RPMI7951 (cell line): ENCODE results near the gene RARRES2. TPM values are rescaled to one million over a fixed set of nuclear protein-coding genes. Genes with fewer than 3 reads are reported as not detected.

Source experiments
- DNase-seq: peaks from one replicate; pipeline ENCODE4 v3.0.0-alpha.2; 2012; ENCODE audit warnings: low read depth
- total RNA-seq: library from RNA; depleted of rRNA; stranded (reverse); fragments of >200 nt; shearing (Covaris generic); gene quantifications from 2 replicates; pipeline ENCODE4 v1.2.3, GENCODE V29; 2014

RARRES2 gene
- total RNA-seq, 1 experiment from 2014 or later, result 1.4 TPM

DNA sequence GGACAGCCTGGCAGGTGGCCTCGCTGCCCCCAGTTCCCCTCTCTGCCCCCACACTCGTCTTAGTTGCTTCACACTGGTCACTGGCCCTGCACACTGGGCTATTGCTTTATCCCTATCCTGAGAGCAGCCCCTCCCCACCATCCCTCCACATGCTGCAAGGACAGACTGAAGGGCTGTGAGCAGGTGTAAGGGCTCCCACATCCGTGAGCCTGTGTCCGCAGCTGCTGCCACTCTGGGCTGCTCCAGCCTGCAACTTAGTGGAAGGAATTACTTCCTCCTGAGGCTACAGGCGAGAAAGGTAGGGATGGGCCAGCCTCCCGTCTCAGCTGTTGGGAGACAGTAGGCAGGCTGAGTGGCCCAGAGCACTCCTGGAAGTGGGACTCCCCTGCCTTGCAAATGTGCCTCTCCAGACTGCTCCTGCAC, 3.8 kb downstream of the RARRES2 start:
- no peak for DNase-seq

DNA sequence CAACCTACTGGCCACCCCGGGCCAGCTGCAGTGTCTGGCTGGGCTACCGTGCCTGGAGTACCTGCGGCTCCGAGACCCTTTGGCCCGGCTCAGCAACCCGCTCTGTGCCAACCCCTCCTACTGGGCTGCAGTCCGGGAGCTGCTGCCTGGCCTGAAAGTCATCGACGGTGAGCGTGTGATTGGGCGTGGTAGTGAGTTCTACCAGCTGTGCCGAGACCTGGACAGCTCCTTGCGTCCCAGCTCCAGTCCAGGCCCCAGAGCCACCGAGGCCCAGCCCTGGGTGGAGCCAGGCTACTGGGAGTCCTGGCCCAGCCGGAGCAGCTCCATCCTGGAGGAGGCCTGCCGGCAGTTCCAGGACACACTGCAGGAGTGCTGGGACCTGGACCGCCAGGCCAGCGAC, 4.2 kb downstream of the RARRES2 start:
- DNase-seq, result no peak

DNA sequence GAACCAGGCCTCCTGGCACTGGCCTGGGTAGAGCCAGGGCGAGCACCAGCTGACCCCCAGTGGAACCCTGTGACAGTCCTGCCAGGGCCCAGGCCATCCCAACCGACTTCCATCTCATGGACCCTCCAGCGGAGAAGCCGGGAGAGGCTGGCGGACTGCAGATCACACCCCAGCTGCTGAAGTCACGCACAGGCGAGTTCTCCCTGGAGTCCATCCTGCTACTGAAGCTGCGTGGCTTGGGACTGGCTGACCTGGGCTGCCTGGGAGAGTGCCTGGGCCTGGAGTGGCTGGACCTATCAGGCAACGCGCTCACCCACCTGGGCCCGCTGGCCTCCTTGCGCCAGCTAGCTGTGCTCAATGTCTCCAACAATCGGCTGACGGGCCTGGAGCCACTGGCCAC, 4.7 kb downstream of the RARRES2 start:
- DNase-seq, result no peak

GRCh38 chr7:150335774-150336112, 5.7 kb downstream of the RARRES2 start:
- no peak for DNase-seq

DNA sequence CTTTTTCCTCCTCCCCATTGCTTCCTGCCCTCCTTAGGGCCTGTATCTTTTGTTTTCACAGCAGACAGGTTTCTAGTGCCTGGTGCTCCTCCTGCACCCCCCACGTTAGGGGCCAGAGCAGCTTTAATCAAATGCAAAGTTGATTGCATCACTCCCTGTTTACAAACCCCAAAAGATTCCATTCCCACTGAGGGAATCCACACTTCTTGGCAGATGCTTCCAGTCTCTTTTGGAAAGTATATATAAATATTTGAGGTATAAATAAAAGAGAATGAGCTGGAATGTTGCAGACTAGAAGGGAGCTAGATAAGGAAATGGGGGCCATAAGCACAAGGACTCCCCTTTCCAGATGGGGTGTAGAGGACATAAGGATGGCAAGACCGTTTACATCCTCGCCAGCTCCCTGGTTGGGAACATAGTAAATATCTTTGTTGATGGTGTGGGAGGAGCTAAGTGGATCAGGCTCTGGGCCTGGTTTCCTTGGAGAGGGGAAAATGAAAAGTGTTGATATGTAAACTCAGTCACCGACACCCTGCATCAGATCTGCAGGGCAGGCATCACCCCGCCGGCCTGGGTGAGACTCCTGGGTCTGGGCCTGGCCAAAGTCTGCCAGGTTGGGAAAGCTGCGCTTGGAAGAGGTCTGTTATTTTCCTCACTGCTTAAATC, 6.2 kb downstream of the RARRES2 start:
- DNase-seq, result no peak

GRCh38 chr7:150334108-150334507, 7.3 kb downstream of the RARRES2 start:
- no peak for DNase-seq

- no peak for DNase-seq
Observed at GRCh38 chr7:150333659-150334058, 7.8 kb downstream of the RARRES2 start.

- DNase-seq, result no peak
Observed at GRCh38 chr7:150332852-150333635, 8.4 kb downstream of the RARRES2 start.

GRCh38 chr7:150330211-150330885, 11.1 kb downstream of the RARRES2 start:
- DNase-seq, result no peak

- no peak for DNase-seq
Observed at GRCh38 chr7:150329331-150330120, 11.9 kb downstream of the RARRES2 start.

DNA sequence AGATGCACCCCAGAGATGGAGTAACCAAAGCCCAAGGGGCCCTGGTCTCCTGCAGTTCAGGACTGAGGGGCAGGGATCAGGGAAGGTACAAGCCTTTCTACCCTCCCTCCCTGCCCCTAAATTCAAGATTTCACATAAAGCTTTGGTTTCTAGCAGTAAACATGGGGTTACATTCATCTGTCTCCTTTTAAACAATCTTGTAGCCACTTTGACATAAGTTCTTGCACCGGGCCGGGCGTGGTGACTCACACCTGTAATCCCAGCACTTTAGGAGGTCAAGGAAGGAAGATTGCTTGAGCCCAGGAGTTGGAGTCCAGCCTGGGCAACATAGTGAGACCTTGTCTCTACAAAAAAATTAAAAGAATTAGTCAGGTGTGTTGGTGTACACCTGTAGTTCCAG, 14.1 kb downstream of the RARRES2 start:
- no peak for DNase-seq

GRCh38 chr7:150326657-150327268, 14.7 kb downstream of the RARRES2 start:
- DNase-seq, result no peak

DNA sequence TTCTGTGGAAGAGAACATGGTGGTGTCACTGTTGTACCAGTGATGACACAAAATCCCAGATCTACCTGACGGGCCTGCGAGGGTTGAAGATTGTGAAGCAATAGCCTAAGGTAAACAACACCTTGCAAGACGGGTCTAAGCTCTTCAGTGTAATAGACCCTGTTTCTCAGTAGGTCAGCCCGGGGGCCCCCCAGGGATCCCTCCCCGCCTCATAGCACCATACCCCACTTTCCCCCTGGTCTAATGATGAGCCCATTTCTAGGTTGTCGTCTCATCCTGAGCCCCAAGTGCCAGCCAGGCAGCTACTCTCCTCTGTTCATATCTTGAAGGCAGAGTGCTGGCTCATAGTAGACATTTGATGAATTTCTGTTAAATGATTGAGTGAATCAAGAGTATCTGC, 15.5 kb downstream of the RARRES2 start:
- no peak for DNase-seq

- peak; percentile 58 for DNase-seq
Observed at GRCh38 chr7:150325110-150325611, 16.3 kb downstream of the RARRES2 start.

GRCh38 chr7:150324373-150324961, 17.0 kb downstream of the RARRES2 start:
- no peak for DNase-seq

DNA sequence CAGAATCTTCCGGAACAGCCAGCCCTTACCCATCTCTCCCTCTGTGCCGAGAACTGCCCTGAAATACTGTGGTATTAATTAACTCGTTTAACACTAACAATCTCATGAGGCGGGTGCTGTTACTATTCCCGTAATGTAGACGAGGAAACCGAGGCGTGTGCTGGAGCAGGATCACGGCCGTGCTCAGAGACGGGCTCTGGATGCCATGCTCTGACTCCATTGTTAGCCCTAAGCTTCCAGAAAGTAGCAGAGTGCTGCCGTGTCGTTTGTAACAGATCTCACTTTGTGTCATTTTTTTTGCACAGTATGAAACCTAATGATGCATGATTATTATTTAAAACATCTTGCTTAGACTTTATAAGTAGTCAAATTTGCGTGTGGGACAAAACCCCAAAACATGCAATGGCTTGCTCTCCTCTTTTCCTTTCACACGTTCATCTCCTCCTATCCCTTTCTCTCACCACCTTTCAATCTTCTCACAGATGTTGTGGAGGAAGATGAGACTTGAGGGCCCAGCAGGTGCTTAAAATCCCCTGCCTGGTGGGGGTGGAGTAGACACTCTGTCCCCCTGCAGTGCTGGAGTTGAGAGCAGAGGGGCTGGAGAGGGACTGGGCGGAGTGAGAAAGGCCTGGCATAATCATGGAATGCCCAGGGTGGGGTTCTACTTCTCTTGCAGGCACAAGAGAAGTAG, 17.6 kb downstream of the RARRES2 start:
- DNase-seq, result peak; percentile 29

- peak; percentile 33 for DNase-seq
Observed at GRCh38 chr7:150322833-150323681, 18.4 kb downstream of the RARRES2 start, which contains the start of the genes ACTR3C and LRRC61. Gene ACTR3C (minus strand): TSS chr7:150323545. CDS start chr7:150295296, 28,249 bp downstream. Gene LRRC61 (plus strand): TSS chr7:150323355. CDS start chr7:150336862, 13,507 bp downstream.

DNA sequence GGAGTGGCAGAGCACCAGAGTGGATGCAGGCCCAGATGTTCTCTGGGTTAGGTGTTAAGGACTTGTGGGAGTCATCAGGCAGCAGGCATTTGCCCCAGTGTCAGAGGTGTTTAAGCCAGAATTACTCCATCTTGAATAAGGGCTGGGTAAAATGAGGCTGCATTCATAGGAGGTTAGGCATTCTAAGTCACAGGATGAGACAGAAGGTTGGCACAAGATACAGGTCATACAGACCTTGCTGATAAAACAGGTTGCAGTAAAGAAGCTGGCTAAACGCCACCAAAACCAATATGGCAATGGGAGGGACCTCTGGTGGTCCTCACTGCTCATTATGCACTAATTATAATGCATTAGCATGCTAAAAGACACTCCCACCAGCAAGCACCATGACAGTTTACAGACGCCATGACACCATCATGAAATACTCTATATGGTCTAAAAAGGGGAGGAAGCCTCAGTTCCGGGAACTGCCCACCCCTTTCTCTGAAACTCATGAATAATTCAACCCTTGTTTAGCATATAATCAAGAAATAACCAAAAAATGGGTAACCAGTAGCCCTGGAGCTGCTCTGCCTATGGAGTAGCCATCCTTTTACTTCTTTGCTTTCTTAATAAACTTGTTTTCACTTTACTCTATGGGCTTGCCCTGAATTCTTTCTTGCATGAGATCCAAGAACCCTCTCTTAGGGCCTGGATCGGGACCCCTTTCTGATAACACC, 19.2 kb downstream of the RARRES2 start:
- no peak for DNase-seq

- no peak for DNase-seq
Observed at GRCh38 chr7:150321788-150322113, 19.7 kb downstream of the RARRES2 start.
